NCI-H748 (cell line): Measurements from ENCODE around the gene LBHD1.
"Not testable (repeated sequence)": the region's sequence is repeated elsewhere in the genome, so short reads cannot be mapped to it uniquely, and the experiment has no call there.

ENCODE experiments used
- DNase-seq: peaks from one replicate; lab custom pipeline; 2025; ENCODE audit not compliant: unreplicated experiment; lab: John Stamatoyannopoulos, UW

The LBHD1 gene

GRCh38 chr11:62671608-62672389 is at the start of gene LBHD1, which contains the start of gene UQCC3:
TSS of gene LBHD1 (minus strand) at chr11:62672267. CDS start at chr11:62670031, 2,236 bp downstream.
TSS of gene UQCC3 (plus strand) at chr11:62671673. CDS start at chr11:62671746, 73 bp downstream.
- peak; percentile 92 for DNase-seq

DNA sequence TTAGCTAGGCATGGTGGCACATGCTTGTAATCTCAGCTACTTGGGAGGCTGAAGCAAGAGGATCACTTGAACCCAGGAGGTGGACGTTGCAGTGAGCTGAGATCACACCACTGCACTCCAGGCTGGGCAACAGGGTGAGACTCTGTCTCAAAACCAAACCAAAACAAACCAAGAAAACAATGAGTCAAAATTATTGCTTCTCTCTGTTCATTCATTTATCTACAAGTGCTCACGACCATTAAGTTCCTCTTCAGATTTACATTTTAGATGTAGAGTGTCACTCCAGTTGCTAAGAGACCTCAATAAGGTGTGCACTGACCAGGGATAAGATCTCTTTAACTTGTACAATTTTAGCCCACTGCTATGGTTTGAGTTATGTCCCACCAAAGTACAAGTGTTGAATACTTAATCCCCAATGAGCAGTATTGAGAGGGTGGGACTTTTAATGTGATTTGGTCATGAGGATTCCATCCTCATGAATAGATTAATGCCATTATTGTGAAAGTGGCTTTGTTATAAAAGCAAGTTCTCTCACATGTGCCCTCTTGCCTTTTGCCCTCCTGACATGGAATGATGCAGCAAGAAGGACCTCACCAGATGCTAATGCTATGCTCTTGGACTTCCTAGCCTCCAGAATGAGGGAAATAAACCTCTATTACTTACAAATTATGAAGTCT is 47.4 kb upstream of the LBHD1 start:
- no peak for DNase-seq

GRCh38 chr11:62716816-62717215 is 44.7 kb upstream of the LBHD1 start:
- DNase-seq, result no peak

GRCh38 chr11:62716206-62716605 is 44.1 kb upstream of the LBHD1 start:
- DNase-seq, result no peak

DNA sequence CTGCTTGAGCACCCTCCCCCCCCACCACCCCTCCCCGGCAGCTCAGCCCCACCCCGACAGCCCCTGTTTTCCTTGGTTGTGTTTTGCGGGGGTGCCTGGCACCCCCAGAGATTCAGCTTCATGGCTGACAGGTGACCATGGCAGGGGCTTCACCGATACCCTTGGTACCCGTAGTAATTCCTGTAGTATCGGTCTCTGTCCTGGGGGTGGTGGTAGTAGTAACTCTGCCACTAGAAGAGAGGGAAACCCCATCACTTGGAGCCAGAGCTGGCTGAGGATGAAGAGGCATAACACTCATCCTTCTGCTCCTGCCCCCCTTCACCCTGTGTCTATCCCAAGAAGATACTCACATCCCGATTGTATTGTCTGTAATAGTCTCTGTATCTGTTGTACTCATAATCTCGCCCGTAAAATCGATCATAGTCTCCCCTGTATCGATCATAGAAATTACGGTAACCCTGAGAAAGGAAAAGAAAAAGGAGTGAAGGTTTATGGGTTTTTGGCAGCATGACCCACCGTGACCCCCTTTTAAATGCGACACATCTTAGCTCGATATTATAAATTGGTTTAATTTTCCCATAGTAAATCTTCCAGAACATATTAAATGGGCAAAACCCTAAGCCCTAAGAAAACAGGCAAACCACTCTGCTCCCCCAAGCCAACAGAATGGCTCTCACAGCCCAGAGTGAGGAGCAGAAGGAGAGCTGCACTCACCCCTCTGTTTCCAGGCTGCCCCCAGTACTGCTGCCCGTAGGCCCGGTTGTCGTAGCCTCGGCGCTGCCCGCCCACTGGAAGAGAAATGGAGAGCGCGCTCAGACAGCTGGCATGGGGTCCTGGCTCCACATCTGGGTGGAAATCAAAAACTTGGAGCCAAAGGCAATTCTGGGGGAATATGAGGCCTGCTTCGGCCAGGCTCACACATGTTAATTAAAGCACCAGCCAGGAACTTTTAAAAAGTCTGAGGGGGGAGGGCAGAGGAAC is 43.4 kb upstream of the LBHD1 start:
- DNase-seq, result no peak

- DNase-seq, result no peak
These were observed 41.3 kb upstream of the LBHD1 start for GRCh38 chr11:62713343-62713742.

DNA sequence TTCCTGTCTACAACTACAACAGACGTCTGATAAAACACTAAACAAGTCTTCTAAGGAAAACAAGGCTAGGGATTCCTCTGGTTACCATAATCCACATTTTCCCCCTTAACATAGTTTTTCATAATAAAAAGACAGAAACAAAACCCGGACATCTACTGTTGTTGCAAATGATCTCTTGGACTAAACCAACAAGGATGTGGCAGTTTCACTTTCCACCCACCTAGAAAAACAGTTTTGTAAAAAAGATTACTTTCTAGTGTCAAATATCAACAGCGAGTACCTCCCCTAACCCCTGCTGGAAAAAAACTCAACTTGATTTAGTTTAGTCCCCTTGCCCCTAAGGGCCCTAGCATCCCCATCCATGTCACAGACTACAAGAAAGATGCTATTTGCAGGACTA is 40.8 kb upstream of the LBHD1 start:
- no peak for DNase-seq

DNA sequence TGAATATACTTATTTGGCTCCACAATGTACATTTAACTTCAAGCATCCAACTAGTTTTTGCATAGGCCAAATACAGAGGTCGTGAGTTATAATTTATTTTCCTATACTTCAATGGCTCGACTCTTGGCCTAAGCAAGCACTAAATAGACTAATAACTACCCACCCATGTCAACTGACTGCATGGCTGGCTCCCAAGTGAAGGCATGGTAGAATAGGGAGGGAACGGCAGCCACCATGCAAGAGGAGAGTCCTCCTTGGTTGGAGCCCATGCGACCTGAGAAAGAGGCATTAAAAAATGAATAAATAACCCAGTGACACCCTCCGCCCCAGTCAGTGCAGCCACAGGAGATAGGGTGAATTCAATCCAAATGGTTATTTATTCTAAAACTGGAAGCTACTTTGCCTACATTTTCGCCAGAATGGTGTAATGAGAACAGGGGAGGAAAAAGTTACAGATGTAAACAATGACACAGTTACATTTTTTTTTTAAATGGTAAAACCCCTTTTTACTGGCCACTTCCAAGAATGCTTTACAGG is 40.3 kb upstream of the LBHD1 start:
- no peak for DNase-seq

DNA sequence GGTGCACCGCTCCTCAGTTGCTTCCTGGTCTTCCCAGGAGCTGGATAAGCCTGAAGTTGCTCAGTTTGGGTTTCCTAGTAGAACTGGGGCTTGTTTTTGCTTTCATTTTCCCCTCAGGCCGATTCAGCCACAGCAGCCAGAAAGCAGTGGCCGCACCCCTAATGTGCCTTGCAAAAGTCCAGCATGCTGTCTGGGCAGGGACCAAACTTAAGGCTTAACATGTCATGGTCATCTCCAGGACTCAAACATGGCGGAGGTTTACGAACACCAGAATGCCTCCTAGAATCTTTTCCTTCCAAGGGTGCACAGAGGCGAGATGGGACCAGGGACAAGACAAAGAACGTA is 37.9 kb upstream of the LBHD1 start:
- DNase-seq, result no peak

DNA sequence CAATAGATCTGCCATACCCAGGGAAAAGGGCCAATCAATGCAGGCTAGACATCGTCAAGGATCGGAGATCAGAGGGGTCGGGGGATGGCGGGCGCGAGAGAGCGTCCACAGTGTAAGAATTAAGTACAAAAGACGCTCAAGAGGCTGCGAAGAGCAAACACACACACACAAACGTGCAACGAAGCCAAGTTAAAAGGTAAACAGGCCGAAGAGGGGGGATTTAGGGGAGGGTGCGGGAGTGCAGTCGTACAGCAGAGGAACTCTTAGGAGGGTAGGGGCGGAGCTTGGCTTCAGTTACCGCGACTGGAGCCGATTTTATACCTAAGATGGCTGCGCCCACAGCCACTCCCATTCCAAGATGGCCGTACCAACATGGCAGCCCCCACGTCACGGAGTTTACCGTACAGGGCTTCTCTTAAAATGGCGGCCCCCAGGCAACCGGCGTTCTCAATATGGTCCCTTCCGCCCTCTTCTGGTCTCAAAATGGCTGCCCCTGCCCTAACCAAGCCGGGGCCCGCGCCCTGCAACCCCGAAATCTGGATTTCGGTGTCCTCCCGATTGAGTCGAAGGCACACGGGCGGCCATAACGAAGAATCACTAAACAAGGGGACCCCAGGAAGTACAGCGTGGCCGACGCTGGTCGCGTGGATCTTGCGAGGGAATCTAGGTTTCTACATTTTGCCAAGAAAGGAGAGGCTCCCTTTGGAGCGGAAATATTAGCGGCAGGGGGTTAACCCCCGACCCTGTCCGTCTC is 37.4 kb upstream of the LBHD1 start:
- DNase-seq, result peak; percentile 99

DNA sequence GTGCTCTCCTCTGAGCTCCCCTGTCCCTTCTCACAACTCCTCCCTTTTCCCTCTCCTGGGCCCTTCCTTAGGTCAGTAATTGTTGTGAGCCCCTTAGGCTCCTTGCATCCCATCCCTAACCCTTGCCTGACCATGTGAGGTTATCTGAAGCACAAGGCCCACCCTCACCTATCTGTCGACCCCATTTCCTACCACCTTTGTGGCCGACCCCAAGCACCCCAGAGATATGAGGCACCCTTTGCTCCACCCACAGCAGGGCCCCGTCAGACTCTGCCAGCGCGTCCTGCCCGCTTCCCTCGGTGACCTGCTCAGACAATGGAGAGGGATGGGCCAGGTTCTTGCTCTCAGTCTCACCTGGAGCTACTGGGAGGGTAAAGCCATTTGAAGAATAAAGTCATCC is 36.7 kb upstream of the LBHD1 start:
- DNase-seq, result peak; percentile 76

GRCh38 chr11:62708392-62708791 is 36.3 kb upstream of the LBHD1 start:
- DNase-seq, result no peak

- DNase-seq, result no peak
These were observed 35.3 kb upstream of the LBHD1 start, which contains the start of the genes BSCL2 and GNG3 for GRCh38 chr11:62707277-62707861. TSS of gene BSCL2 (minus strand) at chr11:62707424. CDS start at chr11:62707195, 229 bp downstream. TSS of gene GNG3 (plus strand) at chr11:62707676. CDS start at chr11:62708296, 620 bp downstream.

DNA sequence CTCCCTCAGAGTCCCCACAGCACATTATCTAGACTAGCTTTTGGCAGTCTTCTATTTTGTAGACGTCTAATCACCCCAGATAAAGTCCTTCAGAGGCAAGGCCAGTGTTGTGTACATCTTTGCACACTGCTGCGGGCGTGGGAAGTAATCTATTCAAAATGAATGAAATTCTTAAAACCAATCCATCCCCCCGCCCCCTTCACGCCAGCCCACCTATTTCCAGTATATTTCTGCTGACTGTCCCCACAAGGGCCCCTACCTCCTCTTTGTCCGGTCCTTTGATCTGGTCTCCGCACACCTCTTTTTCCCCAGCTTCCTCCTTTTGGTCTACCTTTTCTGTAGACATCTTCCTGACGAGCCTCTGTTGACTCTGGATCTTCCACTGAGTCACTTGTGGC is 34.8 kb upstream of the LBHD1 start:
- DNase-seq, result no peak

DNA sequence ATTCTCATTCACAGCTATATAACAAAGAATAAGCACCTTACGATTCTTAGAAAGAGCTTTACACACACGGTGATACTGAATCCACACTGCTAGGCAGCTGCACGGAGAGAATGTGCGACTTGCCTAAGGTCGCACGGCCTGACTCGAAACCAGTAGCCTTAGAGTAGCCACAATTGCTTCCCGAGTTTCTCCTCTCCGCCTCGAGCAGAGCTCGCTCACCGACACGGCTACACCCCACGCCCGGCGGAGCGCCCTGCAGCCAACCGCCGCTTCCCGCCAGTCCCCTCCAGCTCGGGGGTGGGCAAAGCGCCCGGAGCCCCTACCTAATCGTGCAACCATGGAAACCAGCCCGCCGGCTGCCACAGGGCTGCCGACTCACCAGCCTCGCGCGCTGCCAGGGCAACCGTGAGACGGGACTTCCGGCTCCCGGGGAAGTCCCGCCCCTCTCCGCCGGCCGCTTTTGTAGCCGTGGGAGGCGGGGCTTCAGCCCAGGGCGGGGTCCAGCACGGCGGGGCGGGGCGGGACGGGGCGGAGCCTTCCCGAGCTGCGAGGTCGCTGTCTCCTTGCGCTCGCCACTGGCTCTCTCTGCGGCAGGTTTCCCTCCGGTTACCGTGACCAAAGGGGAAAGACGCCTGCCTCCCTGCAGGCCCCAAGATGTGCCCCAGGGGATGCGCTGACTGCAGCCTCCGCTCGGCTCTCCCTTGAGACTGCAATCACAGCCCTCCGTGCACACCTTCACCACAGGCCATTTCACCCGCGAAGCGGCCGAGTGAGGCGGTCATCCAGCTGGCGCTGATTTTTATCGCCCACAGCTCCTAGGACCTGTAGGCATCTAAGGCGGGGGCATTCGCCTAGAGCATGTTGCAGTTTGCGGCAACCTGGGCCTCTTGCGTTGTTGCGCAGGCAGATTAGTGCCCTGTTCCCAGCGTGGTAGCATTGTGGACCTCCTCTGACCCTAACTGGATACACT is 34.1 kb upstream of the LBHD1 start:
- DNase-seq, result peak; percentile 99

GRCh38 chr11:62705413-62705812 is 33.3 kb upstream of the LBHD1 start:
- peak; percentile 59 for DNase-seq

GRCh38 chr11:62703921-62704320 is 31.9 kb upstream of the LBHD1 start:
- DNase-seq, result not testable (repeated sequence)

GRCh38 chr11:62702246-62702645 is 30.2 kb upstream of the LBHD1 start:
- DNase-seq, result no peak
